Heart left ventricle (tissue), 13 donors: ENCODE measurements around the gene CAMTA1.
"Not testable (repeated sequence)": the region's sequence is repeated elsewhere in the genome, so short reads cannot be mapped to it uniquely, and the experiment has no call there.

Source experiments
- POLR2A ChIP-seq, 2 donors: fragments of 450-650 bp; IDR thresholded peaks; one replicate each; pipeline ENCODE4 v1.6.1; 2017; ENCODE audit warnings: antibody characterized with exemption in 2 of 2, mild to moderate bottlenecking in 2 of 2, moderate library complexity in 2 of 2
- TF ChIP-seq, protein P1 (sequence below), 12 donors: fragments of 200-600 bp; sonication (generic) in 4 of 12; IDR thresholded peaks; one replicate each; pipeline versions ENCODE4 v1.5.0 to v1.8.0; 2018 to 2022; ENCODE audit warnings: antibody characterized with exemption in 12 of 12, mild to moderate bottlenecking in 5 of 12
- donor health status: ischemic (EF 13 %, LVEDD 7.1; RV severe dilation, severe dysfunction).
- donor health status: DM: no; HTN: yes; CAD: no.
- donor health status: DM: no; HTN: no; CAD: no.
- donor health status: ischemic (EF 25% LVEDD 6.9; RV normal size, moderate dysfunction).
- donor health status: ischemic (EF 25% LVEDD 5.7; RV mildly dilated, moderate dysfunction).
- donor health status: ischemic (EF 35%, LVEDD 5.7; RV mildly dilated, moderate dysfunction).
- donor health status: nonischemic (EF 11% LVEDD 7.7; RV severe dilation, severe dysfunction).
- donor health status: DM: yes; HTN: yes; CAD: no.
- donor health status: PGD.
- donor health status: ischemic (EF 29% LVEDD 5.4; RV normal size, mild dysfunction).
- donor health status: nonischemic (EF 23%, LVEDD 6.1; RV moderate dilation, normal function).

DNA sequence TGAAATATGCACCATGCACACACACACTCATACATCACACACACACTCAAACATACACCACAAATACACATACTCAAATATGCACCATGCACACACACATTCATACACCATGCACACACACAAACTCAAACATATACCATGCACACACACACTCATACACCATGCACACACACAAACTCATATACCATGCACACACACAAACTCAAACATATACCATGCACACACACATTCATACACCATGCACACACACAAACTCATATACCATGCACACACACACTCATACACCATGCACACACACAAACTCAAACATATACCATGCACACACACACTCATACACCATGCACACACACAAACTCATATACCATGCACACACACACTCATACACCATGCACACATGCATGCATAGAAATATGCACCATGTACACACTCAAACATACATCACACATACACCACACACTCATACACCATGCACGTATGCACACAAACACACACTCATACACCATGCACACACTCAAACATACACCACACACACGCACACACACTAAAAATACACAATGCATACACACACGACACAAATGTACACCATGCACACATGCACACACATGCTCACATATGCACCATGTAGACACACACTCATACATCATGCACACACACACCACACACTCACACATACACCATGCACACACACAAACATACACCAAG is 362.5 kb downstream of the CAMTA1 start:
- TF ChIP-seq POLR2A (IDR thresholded peaks at IDR 0.05), result not testable (repeated sequence)
- TF ChIP-seq, protein P1, sequence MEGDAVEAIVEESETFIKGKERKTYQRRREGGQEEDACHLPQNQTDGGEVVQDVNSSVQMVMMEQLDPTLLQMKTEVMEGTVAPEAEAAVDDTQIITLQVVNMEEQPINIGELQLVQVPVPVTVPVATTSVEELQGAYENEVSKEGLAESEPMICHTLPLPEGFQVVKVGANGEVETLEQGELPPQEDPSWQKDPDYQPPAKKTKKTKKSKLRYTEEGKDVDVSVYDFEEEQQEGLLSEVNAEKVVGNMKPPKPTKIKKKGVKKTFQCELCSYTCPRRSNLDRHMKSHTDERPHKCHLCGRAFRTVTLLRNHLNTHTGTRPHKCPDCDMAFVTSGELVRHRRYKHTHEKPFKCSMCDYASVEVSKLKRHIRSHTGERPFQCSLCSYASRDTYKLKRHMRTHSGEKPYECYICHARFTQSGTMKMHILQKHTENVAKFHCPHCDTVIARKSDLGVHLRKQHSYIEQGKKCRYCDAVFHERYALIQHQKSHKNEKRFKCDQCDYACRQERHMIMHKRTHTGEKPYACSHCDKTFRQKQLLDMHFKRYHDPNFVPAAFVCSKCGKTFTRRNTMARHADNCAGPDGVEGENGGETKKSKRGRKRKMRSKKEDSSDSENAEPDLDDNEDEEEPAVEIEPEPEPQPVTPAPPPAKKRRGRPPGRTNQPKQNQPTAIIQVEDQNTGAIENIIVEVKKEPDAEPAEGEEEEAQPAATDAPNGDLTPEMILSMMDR (IDR thresholded peaks at IDR 0.05), result not testable (repeated sequence)
